Neuron (in vitro differentiated cells): ENCODE measurements around the gene C1QTNF8.
"Not testable (repeated sequence)": the region's sequence is repeated elsewhere in the genome, so short reads cannot be mapped to it uniquely, and the experiment has no call there.

Source experiments
- H2AFZ ChIP-seq: one replicate; pipeline ENCODE4 v1.6.1; 2013; ENCODE audit warnings: low read depth, mild to moderate bottlenecking, inconsistent platforms, low read length, moderate library complexity
- H3K27me3 ChIP-seq: one replicate; pipeline ENCODE4 v1.6.1; 2013; ENCODE audit warnings: low read length; ENCODE audit not compliant: insufficient read depth
- H3K36me3 ChIP-seq: one replicate; pipeline ENCODE4 v1.6.1; 2013; ENCODE audit warnings: low read length; ENCODE audit not compliant: insufficient read depth
- H3K4me1 ChIP-seq: one replicate; pipeline ENCODE4 v1.6.1; 2013; ENCODE audit warnings: low read length; ENCODE audit not compliant: insufficient read depth
- H3K4me3 ChIP-seq: 2 replicates; pipeline ENCODE4 v1.5.1; 2013; ENCODE audit warnings: mild to moderate bottlenecking, low read length, moderate library complexity
- H3K9me3 ChIP-seq: one replicate; pipeline ENCODE4 v1.6.1; 2013; ENCODE audit warnings: low read length

The C1QTNF8 gene

GRCh38 chr16:1100084-1100800, 4.2 kb upstream of the C1QTNF8 start:
- Histone ChIP-seq H2AFZ (no peak overlapping the region), H3K4me1 (peaks cover 35% of the 10 kb centered on the region), H3K27me3 (peaks cover 22% of the 10 kb centered on the region), H3K4me3 (no peak overlapping the region), H3K9me3 (no peaks in the 10 kb centered on the region), H3K36me3 (no peaks in the 10 kb centered on the region)

- Histone ChIP-seq H3K4me1 (peaks cover 35% of the 10 kb centered on the region), H2AFZ (no peak overlapping the region), H3K9me3 (no peaks in the 10 kb centered on the region), H3K36me3 (no peaks in the 10 kb centered on the region), H3K27me3 (peaks cover 14% of the 10 kb centered on the region), H3K4me3 (no peak overlapping the region)
Observed at GRCh38 chr16:1099189-1100083, 3.4 kb upstream of the C1QTNF8 start.

GRCh38 chr16:1098266-1098991, 2.4 kb upstream of the C1QTNF8 start:
- H3K9me3 ChIP-seq: no peaks in the 10 kb centered on the region
- peaks cover 32% of the 10 kb centered on the region for H3K4me1 ChIP-seq
- H3K27me3 ChIP-seq: peaks cover 4% of the 10 kb centered on the region
- no peak overlapping the region for H2AFZ ChIP-seq
- H3K4me3 ChIP-seq: no peak overlapping the region
- H3K36me3 ChIP-seq: no peaks in the 10 kb centered on the region

- no peaks in the 10 kb centered on the region for H3K9me3 ChIP-seq
- no peaks in the 10 kb centered on the region for H3K36me3 ChIP-seq
- no peak overlapping the region for H2AFZ ChIP-seq
- no peak overlapping the region for H3K4me3 ChIP-seq
- peaks cover 26% of the 10 kb centered on the region for H3K4me1 ChIP-seq
- H3K27me3 ChIP-seq: no peaks in the 10 kb centered on the region
Observed at GRCh38 chr16:1097800-1098199, 1.8 kb upstream of the C1QTNF8 start.

- H3K4me1 ChIP-seq: peaks cover 26% of the 10 kb centered on the region
- no peaks in the 10 kb centered on the region for H3K9me3 ChIP-seq
- no peak overlapping the region for H3K4me3 ChIP-seq
- H3K27me3 ChIP-seq: no peaks in the 10 kb centered on the region
- H2AFZ ChIP-seq: no peak overlapping the region
- no peaks in the 10 kb centered on the region for H3K36me3 ChIP-seq
Observed at GRCh38 chr16:1097156-1097555, 1.1 kb upstream of the C1QTNF8 start.

GRCh38 chr16:1095450-1096168, 435 bp downstream of the C1QTNF8 start:
- Histone ChIP-seq H2AFZ (no peak overlapping the region), H3K9me3 (no peaks in the 10 kb centered on the region), H3K4me3 (no peak overlapping the region), H3K27me3 (no peaks in the 10 kb centered on the region), H3K4me1 (peaks cover 33% of the 10 kb centered on the region), H3K36me3 (no peaks in the 10 kb centered on the region)

GRCh38 chr16:1094601-1095449, 1.2 kb downstream of the C1QTNF8 start:
- no peaks in the 10 kb centered on the region for H3K27me3 ChIP-seq
- H3K4me1 ChIP-seq: peaks cover 37% of the 10 kb centered on the region
- H2AFZ ChIP-seq: no peak overlapping the region
- no peaks in the 10 kb centered on the region for H3K36me3 ChIP-seq
- no peaks in the 10 kb centered on the region for H3K9me3 ChIP-seq
- no peak overlapping the region for H3K4me3 ChIP-seq

GRCh38 chr16:1094124-1094479, 1.9 kb downstream of the C1QTNF8 start:
- no peak overlapping the region for H3K4me3 ChIP-seq
- H3K27me3 ChIP-seq: no peaks in the 10 kb centered on the region
- H3K9me3 ChIP-seq: no peaks in the 10 kb centered on the region
- no peak overlapping the region for H2AFZ ChIP-seq
- no peaks in the 10 kb centered on the region for H3K36me3 ChIP-seq
- peaks cover 32% of the 10 kb centered on the region for H3K4me1 ChIP-seq

- H3K9me3 ChIP-seq: no peaks in the 10 kb centered on the region
- H3K36me3 ChIP-seq: no peaks in the 10 kb centered on the region
- H2AFZ ChIP-seq: no peak overlapping the region
- peaks cover 26% of the 10 kb centered on the region for H3K4me1 ChIP-seq
- H3K4me3 ChIP-seq: no peak overlapping the region
- no peaks in the 10 kb centered on the region for H3K27me3 ChIP-seq
Observed at GRCh38 chr16:1093284-1094123, 2.5 kb downstream of the C1QTNF8 start.

- H3K9me3 ChIP-seq, H3K4me3 ChIP-seq, H2AFZ ChIP-seq, H3K27me3 ChIP-seq, H3K36me3 ChIP-seq: not testable (repeated sequence)
- peaks cover 19% of the 10 kb centered on the region for H3K4me1 ChIP-seq
Observed at GRCh38 chr16:1092685-1093283, 3.3 kb downstream of the C1QTNF8 start.

GRCh38 chr16:1091992-1092552, 4.0 kb downstream of the C1QTNF8 start:
- Histone ChIP-seq H3K4me1 (peaks cover 15% of the 10 kb centered on the region), H3K4me3 (no peak overlapping the region), H3K27me3 (no peaks in the 10 kb centered on the region), H3K9me3 (no peaks in the 10 kb centered on the region), H2AFZ (no peak overlapping the region), H3K36me3 (no peaks in the 10 kb centered on the region)
